ENCODE results near the gene ZNF18. TPM values are rescaled to one million over a fixed set of nuclear protein-coding genes. Genes with fewer than 3 reads are reported as not detected.

The ZNF18 gene
- 1 to 10 TPM; 5.6 to 6.1 TPM for total RNA-seq

- POLR2A ChIA-PET, result interaction anchor here (0.6 to 4.6 kb wide), 10 partner anchors 11 to 1802 kb away, joined by 3 to 82 read pairs (median 4); partner anchors contain the start of genes ELAC2 and MAP2K4
- CTCF ChIA-PET, result interaction anchor here (0.6 to 1.1 kb wide), 2 partner anchors 23 to 29 kb away, joined by 4 read pairs; partner anchors contain the start of gene MAP2K4
Measured at GRCh38 chr17:11997147-11997971, at the start of gene ZNF18. Gene ZNF18, minus strand, starts transcription at chr17:11997475. Its CDS starts 4,646 bp downstream, at chr17:11992829.

GRCh38 chr17:12046786-12047185 lies 49.5 kb upstream of the ZNF18 start:
- ChIA-PET POLR2A (no interaction called here), CTCF (interaction anchor here (0.7 to 1.7 kb wide), 3 partner anchors 9 to 25 kb away, joined by 3 to 4 read pairs (median 3); no protein-coding TSS in a partner anchor)

- POLR2A ChIA-PET, result no interaction called here
- CTCF ChIA-PET, result no interaction called here
Measured at GRCh38 chr17:12043702-12044101, 46.4 kb upstream of the ZNF18 start.

GRCh38 chr17:12041312-12041711 lies 44.0 kb upstream of the ZNF18 start:
- ChIA-PET CTCF (no interaction called here), POLR2A (no interaction called here)

GRCh38 chr17:12040478-12040877 lies 43.2 kb upstream of the ZNF18 start:
- CTCF ChIA-PET, result interaction anchor here (1.1 kb wide), 1 partner anchor 16 kb away, joined by 3 read pairs; no protein-coding TSS in a partner anchor
- POLR2A ChIA-PET, result no interaction called here

GRCh38 chr17:12037970-12038369 lies 40.7 kb upstream of the ZNF18 start:
- POLR2A ChIA-PET, result interaction anchor here (1.2 kb wide), 1 partner anchor 41 kb away, joined by 3 read pairs; the partner anchor contains the start of gene ZNF18
- CTCF ChIA-PET, result no interaction called here

GRCh38 chr17:12035673-12036072 lies 38.4 kb upstream of the ZNF18 start:
- POLR2A ChIA-PET, result no interaction called here
- CTCF ChIA-PET, result no interaction called here

GRCh38 chr17:12034538-12034937 lies 37.3 kb upstream of the ZNF18 start:
- CTCF ChIA-PET, result no interaction called here
- POLR2A ChIA-PET, result no interaction called here

- ChIA-PET CTCF (no interaction called here), POLR2A (no interaction called here)
Measured at GRCh38 chr17:12028611-12029010, 31.3 kb upstream of the ZNF18 start.

- CTCF ChIA-PET, result no interaction called here
Measured at GRCh38 chr17:12027658-12028057, 30.4 kb upstream of the ZNF18 start.

GRCh38 chr17:12024327-12024726 lies 27.1 kb upstream of the ZNF18 start:
- ChIA-PET POLR2A (interaction anchor here (0.6 to 1.0 kb wide), 2 partner anchors 27 kb away, joined by 4 read pairs; partner anchors contain the start of gene ZNF18), CTCF (interaction anchor here (0.7 kb wide), 1 partner anchor 16 kb away, joined by 3 read pairs; no protein-coding TSS in a partner anchor)

More at GRCh38 chr17:12027658-12028057, 30.4 kb upstream of the ZNF18 start:
- POLR2A ChIA-PET, result no interaction called here

GRCh38 chr17:12022310-12022709 lies 25.0 kb upstream of the ZNF18 start:
- ChIA-PET CTCF (interaction anchor here (0.8 to 1.1 kb wide), 2 partner anchors 23 to 24 kb away, joined by 3 read pairs; no protein-coding TSS in a partner anchor), POLR2A (interaction anchor here (3.9 kb wide), 1 partner anchor 25 kb away, joined by 82 read pairs; the partner anchor contains the start of gene ZNF18)

- ChIA-PET POLR2A (interaction anchor here (3.9 kb wide), 1 partner anchor 24 kb away, joined by 82 read pairs; the partner anchor contains the start of gene ZNF18), CTCF (interaction anchor here (0.8 to 1.4 kb wide), 2 partner anchors 15 to 25 kb away, joined by 3 to 5 read pairs; no protein-coding TSS in a partner anchor)
Measured at GRCh38 chr17:12021623-12022140, 24.4 kb upstream of the ZNF18 start.

GRCh38 chr17:12020642-12021622 lies 23.7 kb upstream of the ZNF18 start, which contains the start of gene MAP2K4:
Gene MAP2K4, plus strand, starts transcription at chr17:12020877. Its CDS starts 10 bp downstream, at chr17:12020887.
- POLR2A ChIA-PET, result interaction anchor here (0.6 to 3.9 kb wide), 3 partner anchors 23 to 1349 kb away, joined by 3 to 82 read pairs (median 6); partner anchors contain the start of gene ZNF18
- CTCF ChIA-PET, result interaction anchor here (0.7 to 1.4 kb wide), 4 partner anchors 14 to 84 kb away, joined by 3 to 5 read pairs (median 4); partner anchors contain the start of gene ZNF18

GRCh38 chr17:12007466-12007865 lies 10.2 kb upstream of the ZNF18 start:
- POLR2A ChIA-PET, result interaction anchor here (0.9 kb wide), 1 partner anchor 10 kb away, joined by 4 read pairs; the partner anchor contains the start of gene ZNF18

GRCh38 chr17:11999696-12000095 lies 2.4 kb upstream of the ZNF18 start:
- CTCF ChIA-PET, result interaction anchor here (1.1 kb wide), 1 partner anchor 23 kb away, joined by 3 read pairs; no protein-coding TSS in a partner anchor

More at GRCh38 chr17:12007466-12007865, 10.2 kb upstream of the ZNF18 start:
- CTCF ChIA-PET, result interaction anchor here (1.1 kb wide), 1 partner anchor 13 kb away, joined by 5 read pairs; the partner anchor contains the start of gene MAP2K4

GRCh38 chr17:11997972-11998233 lies 628 bp upstream of the ZNF18 start:
- POLR2A ChIA-PET, result interaction anchor here (0.9 to 4.6 kb wide), 4 partner anchors 10 to 112 kb away, joined by 3 to 82 read pairs (median 4); partner anchors contain the start of gene MAP2K4
- CTCF ChIA-PET, result interaction anchor here (0.6 to 1.1 kb wide), 2 partner anchors 23 to 28 kb away, joined by 4 read pairs; partner anchors contain the start of gene MAP2K4

More at GRCh38 chr17:11999696-12000095, 2.4 kb upstream of the ZNF18 start:
- POLR2A ChIA-PET, result interaction anchor here (4.6 kb wide), 1 partner anchor 21 kb away, joined by 82 read pairs; the partner anchor contains the start of gene MAP2K4

- ChIA-PET POLR2A (interaction anchor here (0.6 to 4.6 kb wide), 7 partner anchors 24 to 1801 kb away, joined by 3 to 82 read pairs (median 4); partner anchors contain the start of gene MAP2K4), CTCF (no interaction called here)
Measured at GRCh38 chr17:11996722-11997146, 541 bp downstream of the ZNF18 start.

Data from activated CD8-positive, alpha-beta memory T cell treated with anti-CD3 and anti-CD28 coated beads for 36 hours (primary cell).